ENCODE results near the gene KIF14.

DNA sequence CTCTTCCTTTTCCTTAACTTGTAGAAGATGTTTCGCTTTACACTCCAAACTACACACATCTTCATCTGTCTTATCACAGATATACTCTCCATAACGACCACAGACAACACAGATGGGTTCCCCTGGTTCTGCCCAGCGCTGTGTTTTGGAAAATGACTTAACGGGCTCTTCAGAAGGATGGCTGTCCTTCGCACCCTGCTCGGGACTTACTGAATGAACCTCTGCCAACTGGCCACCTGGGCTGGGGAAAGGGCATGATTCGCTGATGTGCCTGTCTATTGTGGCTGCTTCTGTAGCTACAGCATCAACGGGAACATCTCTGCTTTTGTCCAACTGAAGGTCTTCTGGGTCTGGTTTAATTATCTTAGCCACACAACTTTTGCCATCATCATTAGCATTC lies 45.8 kb upstream of the KIF14 start:
- TF ChIP-seq, protein P1, sequence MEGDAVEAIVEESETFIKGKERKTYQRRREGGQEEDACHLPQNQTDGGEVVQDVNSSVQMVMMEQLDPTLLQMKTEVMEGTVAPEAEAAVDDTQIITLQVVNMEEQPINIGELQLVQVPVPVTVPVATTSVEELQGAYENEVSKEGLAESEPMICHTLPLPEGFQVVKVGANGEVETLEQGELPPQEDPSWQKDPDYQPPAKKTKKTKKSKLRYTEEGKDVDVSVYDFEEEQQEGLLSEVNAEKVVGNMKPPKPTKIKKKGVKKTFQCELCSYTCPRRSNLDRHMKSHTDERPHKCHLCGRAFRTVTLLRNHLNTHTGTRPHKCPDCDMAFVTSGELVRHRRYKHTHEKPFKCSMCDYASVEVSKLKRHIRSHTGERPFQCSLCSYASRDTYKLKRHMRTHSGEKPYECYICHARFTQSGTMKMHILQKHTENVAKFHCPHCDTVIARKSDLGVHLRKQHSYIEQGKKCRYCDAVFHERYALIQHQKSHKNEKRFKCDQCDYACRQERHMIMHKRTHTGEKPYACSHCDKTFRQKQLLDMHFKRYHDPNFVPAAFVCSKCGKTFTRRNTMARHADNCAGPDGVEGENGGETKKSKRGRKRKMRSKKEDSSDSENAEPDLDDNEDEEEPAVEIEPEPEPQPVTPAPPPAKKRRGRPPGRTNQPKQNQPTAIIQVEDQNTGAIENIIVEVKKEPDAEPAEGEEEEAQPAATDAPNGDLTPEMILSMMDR (IDR thresholded peaks at IDR 0.05): no peak
- TF ChIP-seq POLR2A (IDR thresholded peaks at IDR 0.05): no peak
